Activated T-cell treated with anti-CD3 and anti-CD28 coated beads, Interleukin-2, amount 50 U/mL, for 4 hours (primary cell): ENCODE measurements around the gene NINJ2. TPM values are rescaled to one million over a fixed set of nuclear protein-coding genes. Genes with fewer than 3 reads are reported as not detected.
"Not testable (repeated sequence)": the region's sequence is repeated elsewhere in the genome, so short reads cannot be mapped to it uniquely, and the experiment has no call there.

Experiments used
- ATAC-seq, 2 donors: fragments of 200-7000 bp; cut with Tn5 transposase; one replicate each; pipeline ENCODE4 v1.10.0; 2021
- DNase-seq: peaks from one replicate; pipeline ENCODE4 v3.0.0-alpha.2; 2020
- H3K27me3 Mint-ChIP-seq: one replicate; pipeline ENCODE4 v1.8.0; 2021; ENCODE audit warnings: low read depth, mixed read lengths
- H3K36me3 Mint-ChIP-seq: one replicate; pipeline ENCODE4 v1.8.0; 2022; ENCODE audit warnings: mixed read lengths; ENCODE audit not compliant: insufficient read depth
- H3K4me1 Mint-ChIP-seq: one replicate; pipeline ENCODE4 v1.8.0; 2021; ENCODE audit warnings: low read depth, mixed read lengths
- H3K4me3 Mint-ChIP-seq: one replicate; pipeline ENCODE4 v1.8.0; 2021; ENCODE audit warnings: mild to moderate bottlenecking, moderate library complexity, mixed read lengths
- H3K9me3 Mint-ChIP-seq: one replicate; pipeline ENCODE4 v1.8.0; 2021; ENCODE audit warnings: mixed read lengths
- total RNA-seq, 3 donors: library from RNA; stranded (reverse); gene quantifications; one replicate each; pipeline ENCODE4 v1.2.1, GENCODE V29; 2021

The NINJ2 gene, protein sequence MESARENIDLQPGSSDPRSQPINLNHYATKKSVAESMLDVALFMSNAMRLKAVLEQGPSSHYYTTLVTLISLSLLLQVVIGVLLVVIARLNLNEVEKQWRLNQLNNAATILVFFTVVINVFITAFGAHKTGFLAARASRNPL
- 1 to 10 TPM; 2.6 to 3.7 (median 2.7) TPM for total RNA-seq

DNA sequence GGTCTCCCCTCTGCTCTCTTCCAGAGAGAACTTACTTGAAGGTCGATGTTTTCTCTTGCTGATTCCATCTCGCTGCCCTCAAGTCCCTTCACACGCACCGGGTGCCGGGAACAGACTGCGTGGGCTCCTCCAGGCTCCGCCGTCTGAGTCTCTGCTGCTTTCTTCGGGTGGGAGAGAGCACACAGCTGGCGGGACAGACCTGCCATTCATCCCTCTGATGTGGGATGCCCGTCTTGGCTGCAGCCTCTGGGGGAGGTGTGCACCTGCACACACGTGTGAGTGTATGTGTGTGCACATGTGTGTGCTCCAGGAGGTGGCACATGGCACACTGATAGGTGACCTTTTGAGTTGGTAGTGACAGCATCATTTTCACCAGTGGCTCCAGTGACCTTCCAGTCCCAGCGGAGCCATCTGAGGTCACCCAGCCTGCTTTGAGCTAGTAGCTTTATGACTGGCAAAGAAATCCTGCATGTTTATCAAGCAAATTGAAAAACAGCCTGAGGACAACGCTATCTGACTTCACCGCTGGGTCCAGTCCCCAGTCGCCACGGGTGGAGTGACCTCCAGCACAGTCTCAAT is at the start of gene NINJ2:
Gene NINJ2 (minus strand): TSS at position 153 of the 579 bp plus-strand sequence. CDS start 85 bp downstream, at position 68.
- Mint-ChIP-seq H3K4me3 (peak within 1 kb of the TSS; percentile 81), H3K27me3 (no peaks in the 10 kb centered on the region), H3K36me3 (no peaks in the 10 kb centered on the region), H3K4me1 (peaks cover 53% of the 10 kb centered on the region), H3K9me3 (no peaks in the 10 kb centered on the region)
- peak; percentile 12 to 25 for ATAC-seq
- no peak for DNase-seq

- Mint-ChIP-seq H3K36me3 (no peaks in the 10 kb centered on the region), H3K4me1 (peaks cover 31% of the 10 kb centered on the region), H3K9me3 (no peaks in the 10 kb centered on the region), H3K4me3 (no peak overlapping the region), H3K27me3 (no peaks in the 10 kb centered on the region)
- ATAC-seq = no peak
- no peak for DNase-seq
Observed at GRCh38 chr12:712172-712863, 49.1 kb upstream of the NINJ2 start.

DNA sequence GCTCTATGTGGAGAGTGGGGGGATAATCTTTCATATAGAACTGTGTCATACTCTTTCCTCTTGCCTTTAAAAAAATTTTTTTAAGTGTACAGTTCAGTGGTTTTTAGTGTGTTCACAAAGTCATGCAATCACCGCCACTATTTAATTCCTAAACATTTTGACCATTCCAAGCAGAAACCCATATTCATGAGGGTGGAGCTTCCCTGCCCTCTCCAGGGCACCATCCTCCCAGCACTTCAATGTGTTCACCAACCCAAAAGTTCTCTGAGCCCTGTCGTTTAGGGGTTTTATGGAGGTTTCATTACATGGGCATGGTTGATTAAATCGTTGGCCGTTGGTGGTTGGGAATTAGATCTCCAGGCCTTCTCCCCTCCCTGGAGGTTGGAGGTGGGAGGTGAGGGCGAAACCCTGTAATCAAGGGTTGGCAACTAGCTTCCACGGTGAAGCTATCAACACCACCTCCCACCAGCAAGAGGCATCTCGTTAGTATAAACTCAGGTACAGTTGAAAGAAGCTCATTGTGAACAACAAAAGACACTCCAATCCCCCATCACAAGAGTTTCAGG is 46.3 kb upstream of the NINJ2 start:
- H3K27me3 Mint-ChIP-seq = no peaks in the 10 kb centered on the region
- ATAC-seq (no peak), DNase-seq (no peak)
- H3K36me3 Mint-ChIP-seq = no peaks in the 10 kb centered on the region
- no peak overlapping the region for H3K4me3 Mint-ChIP-seq
- H3K4me1 Mint-ChIP-seq = peaks cover 20% of the 10 kb centered on the region
- H3K9me3 Mint-ChIP-seq = no peaks in the 10 kb centered on the region

GRCh38 chr12:708084-708483 is 44.8 kb upstream of the NINJ2 start:
- not testable (repeated sequence) for H3K27me3 Mint-ChIP-seq, H3K36me3 Mint-ChIP-seq, H3K4me3 Mint-ChIP-seq, DNase-seq, ATAC-seq, H3K9me3 Mint-ChIP-seq
- H3K4me1 Mint-ChIP-seq = peaks cover 11% of the 10 kb centered on the region

GRCh38 chr12:704516-705242 is 41.4 kb upstream of the NINJ2 start:
- ATAC-seq (no peak), DNase-seq (no peak)
- H3K4me3 Mint-ChIP-seq = no peak overlapping the region
- peaks cover 2% of the 10 kb centered on the region for H3K4me1 Mint-ChIP-seq
- no peaks in the 10 kb centered on the region for H3K27me3 Mint-ChIP-seq
- H3K9me3 Mint-ChIP-seq = peaks cover 3% of the 10 kb centered on the region
- no peaks in the 10 kb centered on the region for H3K36me3 Mint-ChIP-seq

DNA sequence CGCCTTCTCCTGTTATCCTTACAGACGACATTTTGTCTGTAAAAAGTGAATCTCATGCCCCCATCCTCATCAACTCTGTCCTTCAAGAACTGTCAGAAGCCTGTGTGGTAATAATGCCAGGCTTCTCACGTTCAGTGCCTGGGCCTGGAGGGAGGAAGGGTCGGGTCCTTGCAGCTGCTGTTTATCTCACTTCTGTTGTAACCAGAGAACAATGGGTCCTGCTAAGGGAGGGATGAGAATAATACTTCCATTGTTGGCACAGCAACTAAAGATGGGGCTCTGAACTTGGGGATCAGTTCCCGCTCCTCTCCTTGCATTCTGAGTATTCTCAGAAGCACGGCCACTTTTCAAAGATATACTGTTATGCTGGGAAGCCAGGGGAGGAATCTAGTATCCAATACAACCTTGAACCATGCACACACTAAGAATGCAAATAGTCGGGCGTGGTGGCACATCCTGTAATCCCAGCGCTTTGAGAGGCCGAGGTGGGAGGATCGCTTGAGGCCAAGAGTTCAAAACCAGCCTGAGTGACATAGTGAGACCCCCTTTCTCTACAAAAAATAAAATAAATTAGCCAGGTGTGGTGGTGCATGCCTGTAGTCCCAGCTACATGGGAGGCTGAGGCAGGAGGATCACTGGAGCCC is 38.8 kb upstream of the NINJ2 start:
- Mint-ChIP-seq H3K4me3 (no peak overlapping the region), H3K4me1 (peaks cover 14% of the 10 kb centered on the region), H3K9me3 (peaks cover 10% of the 10 kb centered on the region), H3K36me3 (no peaks in the 10 kb centered on the region), H3K27me3 (no peaks in the 10 kb centered on the region)
- ATAC-seq (no peak), DNase-seq (no peak)

GRCh38 chr12:700016-700415 is 36.8 kb upstream of the NINJ2 start:
- Mint-ChIP-seq H3K36me3 (no peaks in the 10 kb centered on the region), H3K4me1 (peaks cover 22% of the 10 kb centered on the region), H3K27me3 (no peaks in the 10 kb centered on the region), H3K4me3 (no peak overlapping the region), H3K9me3 (peaks cover 13% of the 10 kb centered on the region)
- ATAC-seq = no peak
- DNase-seq = no peak

GRCh38 chr12:698222-698621 is 35.0 kb upstream of the NINJ2 start:
- not testable (repeated sequence) for H3K27me3 Mint-ChIP-seq, DNase-seq, H3K4me3 Mint-ChIP-seq, H3K36me3 Mint-ChIP-seq, ATAC-seq
- H3K4me1 Mint-ChIP-seq = peaks cover 22% of the 10 kb centered on the region
- peaks cover 13% of the 10 kb centered on the region for H3K9me3 Mint-ChIP-seq

DNA sequence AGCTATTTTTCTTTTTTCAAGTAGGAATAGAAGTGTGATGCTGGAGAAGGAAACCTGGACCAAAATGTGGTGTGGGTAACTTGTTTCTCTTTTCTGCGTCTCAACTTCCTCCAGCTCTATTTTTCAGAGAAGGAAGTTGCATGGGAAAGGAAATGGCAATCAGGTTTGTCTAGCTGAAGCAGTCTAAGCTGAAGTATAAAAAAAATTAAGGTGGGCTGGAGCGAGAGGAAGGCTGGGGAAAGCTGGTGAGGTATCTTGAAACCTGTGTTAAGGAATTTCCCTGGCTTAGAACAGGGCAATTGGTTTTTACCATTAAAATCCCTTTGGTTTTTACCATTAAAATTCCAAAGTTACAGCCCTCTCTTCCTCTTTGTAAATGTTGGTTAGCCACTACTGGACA is 34.2 kb upstream of the NINJ2 start:
- H3K9me3 Mint-ChIP-seq = peaks cover 13% of the 10 kb centered on the region
- peaks cover 22% of the 10 kb centered on the region for H3K4me1 Mint-ChIP-seq
- DNase-seq (no peak), ATAC-seq (no peak)
- H3K27me3 Mint-ChIP-seq = no peaks in the 10 kb centered on the region
- no peak overlapping the region for H3K4me3 Mint-ChIP-seq
- no peaks in the 10 kb centered on the region for H3K36me3 Mint-ChIP-seq

DNA sequence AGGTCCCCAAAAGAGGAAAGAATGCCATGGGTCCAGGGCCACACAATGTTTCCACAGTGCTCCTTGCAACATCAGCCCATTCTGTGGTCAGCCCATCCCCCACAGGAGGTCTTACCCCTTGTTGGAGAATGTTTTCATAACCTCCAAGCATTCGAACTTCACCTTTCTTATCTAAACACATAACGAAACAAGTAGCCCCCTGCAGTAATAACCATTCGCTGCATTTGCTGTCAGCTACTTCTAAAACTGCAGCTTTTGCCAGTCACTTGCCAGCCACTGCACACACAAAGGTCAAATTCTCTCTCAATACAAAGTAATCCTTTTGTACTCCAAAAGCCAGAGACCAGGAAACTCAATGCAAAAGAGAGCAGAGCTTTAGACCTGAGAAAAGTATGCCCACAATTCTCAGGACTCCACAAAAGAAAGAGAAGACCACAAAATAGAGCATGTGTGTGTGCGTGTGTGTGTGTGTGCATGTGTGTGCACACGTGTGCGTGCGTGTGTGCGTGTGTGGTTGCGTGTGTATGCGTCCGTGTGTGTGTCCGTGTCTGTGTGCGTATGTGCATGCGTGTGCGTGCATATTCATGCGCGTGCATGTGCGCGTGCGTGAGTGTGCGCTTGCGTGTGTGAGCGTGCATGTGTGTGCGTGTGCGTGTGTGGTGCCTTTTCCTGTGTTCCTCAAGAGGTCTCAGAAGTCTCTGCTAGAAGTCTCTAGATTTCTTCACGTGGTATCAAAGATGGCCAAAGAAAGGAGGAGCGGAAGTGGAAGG is 31.7 kb upstream of the NINJ2 start:
- ATAC-seq (no peak), DNase-seq (no peak)
- H3K4me1 Mint-ChIP-seq = peaks cover 20% of the 10 kb centered on the region
- H3K27me3 Mint-ChIP-seq = no peaks in the 10 kb centered on the region
- H3K36me3 Mint-ChIP-seq = no peaks in the 10 kb centered on the region
- H3K9me3 Mint-ChIP-seq = peaks cover 11% of the 10 kb centered on the region
- no peak overlapping the region for H3K4me3 Mint-ChIP-seq

GRCh38 chr12:693934-694533 is 30.8 kb upstream of the NINJ2 start:
- Mint-ChIP-seq H3K4me3 (no peak overlapping the region), H3K9me3 (peaks cover 11% of the 10 kb centered on the region), H3K27me3 (no peaks in the 10 kb centered on the region), H3K4me1 (peaks cover 18% of the 10 kb centered on the region), H3K36me3 (no peaks in the 10 kb centered on the region)
- ATAC-seq (no peak), DNase-seq (no peak)

- DNase-seq (no peak), ATAC-seq (no peak)
- peaks cover 3% of the 10 kb centered on the region for H3K9me3 Mint-ChIP-seq
- H3K4me1 Mint-ChIP-seq = peaks cover 15% of the 10 kb centered on the region
- H3K4me3 Mint-ChIP-seq = no peak overlapping the region
- no peaks in the 10 kb centered on the region for H3K27me3 Mint-ChIP-seq
- no peaks in the 10 kb centered on the region for H3K36me3 Mint-ChIP-seq
Observed at GRCh38 chr12:692274-692673, 29.0 kb upstream of the NINJ2 start.

DNA sequence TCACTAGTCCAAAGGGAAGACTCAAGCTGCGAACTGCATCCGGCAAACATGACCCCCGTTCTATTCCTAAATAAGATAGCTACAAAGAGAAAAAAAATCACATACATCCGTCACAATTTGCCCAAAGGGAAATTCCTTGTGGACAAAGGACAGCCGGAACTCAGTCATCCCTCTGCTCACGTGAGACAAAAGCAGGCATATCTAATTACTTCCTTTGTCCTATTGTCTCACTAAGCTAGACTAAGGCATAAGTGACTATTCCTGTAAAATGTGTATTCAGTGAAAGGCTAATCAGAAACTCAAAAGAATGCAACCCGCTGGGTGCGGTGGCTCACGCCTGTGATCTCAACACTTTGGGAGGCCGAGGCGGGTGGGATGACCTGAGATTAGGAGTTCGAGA is 27.2 kb upstream of the NINJ2 start:
- no peaks in the 10 kb centered on the region for H3K27me3 Mint-ChIP-seq
- no peak overlapping the region for H3K4me3 Mint-ChIP-seq
- ATAC-seq (no peak), DNase-seq (no peak)
- H3K9me3 Mint-ChIP-seq = no peaks in the 10 kb centered on the region
- peaks cover 24% of the 10 kb centered on the region for H3K4me1 Mint-ChIP-seq
- H3K36me3 Mint-ChIP-seq = no peaks in the 10 kb centered on the region
